NCI-H2081 treated with DMSO at 0.1 percent for 48 hours (cell line): ENCODE measurements around the gene ESAM.

ENCODE experiments used
- DNase-seq: peaks from one replicate; lab custom pipeline; 2025; lab: John Stamatoyannopoulos, UW

Gene ESAM

GRCh38 chr11:124751741-124752470, 10.2 kb downstream of the ESAM start, which contains the start of gene VSIG2:
TSS of gene VSIG2 (minus strand) at chr11:124752255. CDS start at chr11:124752137, 118 bp downstream.
- no peak for DNase-seq

- DNase-seq = no peak
These were observed 10.7 kb downstream of the ESAM start for GRCh38 chr11:124751391-124751740.

GRCh38 chr11:124749912-124750311, 12.2 kb downstream of the ESAM start:
- no peak for DNase-seq

GRCh38 chr11:124748481-124749343, 13.4 kb downstream of the ESAM start:
- no peak for DNase-seq

- DNase-seq = no peak
These were observed 14.0 kb downstream of the ESAM start for GRCh38 chr11:124748100-124748418.

GRCh38 chr11:124747406-124748099, 14.5 kb downstream of the ESAM start:
- no peak for DNase-seq

GRCh38 chr11:124746621-124747243, 15.4 kb downstream of the ESAM start:
- no peak for DNase-seq

GRCh38 chr11:124745835-124746620, 16.1 kb downstream of the ESAM start:
- no peak for DNase-seq

GRCh38 chr11:124745270-124745834, 16.7 kb downstream of the ESAM start:
- no peak for DNase-seq

GRCh38 chr11:124743050-124743449, 19.0 kb downstream of the ESAM start:
- no peak for DNase-seq

- no peak for DNase-seq
These were observed 19.5 kb downstream of the ESAM start for GRCh38 chr11:124742555-124742954.

- no peak for DNase-seq
These were observed 21.7 kb downstream of the ESAM start for GRCh38 chr11:124740277-124740882.

- DNase-seq = peak; percentile 77
These were observed 22.4 kb downstream of the ESAM start, which contains the start of gene NRGN for GRCh38 chr11:124739479-124740276. TSS of gene NRGN (plus strand) at chr11:124739942. CDS start at chr11:124740085, 143 bp downstream.

GRCh38 chr11:124738713-124739478, 23.2 kb downstream of the ESAM start:
- DNase-seq = no peak

- DNase-seq = no peak
These were observed 24.3 kb downstream of the ESAM start for GRCh38 chr11:124737638-124738305.

GRCh38 chr11:124736736-124737135, 25.4 kb downstream of the ESAM start:
- DNase-seq = no peak

GRCh38 chr11:124732230-124732629, 29.9 kb downstream of the ESAM start:
- no peak for DNase-seq

- DNase-seq = no peak
These were observed 32.5 kb downstream of the ESAM start for GRCh38 chr11:124729571-124729970.
